Stimulated activated effector memory CD8-positive, alpha-beta T cell treated with anti-CD3 and anti-CD28 coated beads, Interleukin-12 subunit alpha, Interleukin-12 subunit beta, amount 100 ng/mL, for 72 hours (primary cell): ENCODE data around the gene PASK.
"Not testable (repeated sequence)": the region's sequence is repeated elsewhere in the genome, so short reads cannot be mapped to it uniquely, and the experiment has no call there.

Experiments
- ATAC-seq: fragments of 150-1000 bp; cut with Tn5 transposase; 2 replicates; pipeline ENCODE4 v1.10.0; 2021
- DNase-seq, 2 donors: peaks; one replicate each; pipeline ENCODE4 v3.0.0; 2021 to 2022; ENCODE audit warnings: low spot score in 2 of 2
- H3K27ac Mint-ChIP-seq: one replicate; pipeline ENCODE4 v1.8.0; 2022; ENCODE audit warnings: mild to moderate bottlenecking, mixed read lengths
- H3K36me3 Mint-ChIP-seq: one replicate; pipeline ENCODE4 v1.8.0; 2022; ENCODE audit warnings: mild to moderate bottlenecking, mixed read lengths
- H3K4me1 Mint-ChIP-seq: one replicate; pipeline ENCODE4 v1.8.0; 2022; ENCODE audit warnings: mixed read lengths
- H3K4me3 Mint-ChIP-seq: one replicate; pipeline ENCODE4 v1.8.0; 2022; ENCODE audit warnings: mild to moderate bottlenecking, mixed read lengths
- H3K9me3 Mint-ChIP-seq: one replicate; pipeline ENCODE4 v1.8.0; 2022; ENCODE audit warnings: mixed read lengths

Gene PASK

GRCh38 chr2:241148891-241149674 is at the start of gene PASK:
Gene PASK (minus strand): TSS chr2:241149472. CDS start chr2:241143032, 6,440 bp downstream.
- Mint-ChIP-seq H3K4me3 (peak within 1 kb of the TSS; percentile 99), H3K4me1 (peaks cover 50% of the 10 kb centered on the region), H3K27ac (peak within 1 kb of the TSS; percentile 95), H3K36me3 (peaks cover 37% of the 10 kb centered on the region), H3K9me3 (no peaks in the 10 kb centered on the region)
- ATAC-seq (peak; percentile 91), DNase-seq (peak; percentile 75 to 94)

DNA sequence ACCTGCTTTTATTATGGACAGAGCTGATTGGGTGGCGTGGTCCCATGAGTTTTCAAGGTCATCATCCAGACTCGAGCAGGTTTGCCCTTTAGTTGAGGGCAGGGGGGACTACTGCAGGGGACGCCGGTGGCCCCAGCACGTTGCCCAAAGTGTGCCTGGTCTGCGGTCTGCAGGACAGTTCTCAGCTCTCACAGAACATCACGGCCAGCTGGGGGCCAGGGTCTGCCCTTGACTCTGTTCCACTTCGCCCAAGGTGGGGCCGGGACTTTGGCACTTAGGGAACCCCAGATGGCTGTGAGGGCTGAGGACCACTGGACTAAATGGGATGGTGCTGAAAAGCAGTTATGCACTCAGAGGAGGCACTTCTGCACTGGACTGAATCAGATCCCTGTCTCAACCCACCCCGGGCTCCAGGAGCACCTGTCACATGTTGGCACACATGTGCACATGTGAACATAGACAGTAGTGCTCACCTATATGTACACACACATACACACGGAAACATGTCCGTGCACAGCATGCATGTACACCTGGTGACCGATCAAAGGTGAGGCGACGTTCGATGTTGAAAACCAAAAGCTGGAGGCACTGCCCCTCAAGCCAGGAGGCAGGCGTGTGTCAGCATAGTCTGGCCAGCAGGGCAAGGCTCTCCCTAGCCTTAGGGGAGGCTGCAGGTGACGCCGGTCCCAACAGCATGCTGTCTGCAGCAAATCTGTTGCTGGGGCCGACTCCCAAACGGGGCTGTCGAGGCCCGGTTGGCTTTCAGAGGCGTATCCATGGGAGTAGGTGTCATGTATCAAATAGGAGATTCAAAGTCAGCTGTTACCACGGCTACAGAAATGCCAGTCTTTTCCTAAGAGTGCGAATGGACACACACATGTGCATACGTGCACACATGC is 49.4 kb upstream of the PASK start:
- Mint-ChIP-seq H3K4me3 (no peak overlapping the region), H3K4me1 (no peaks in the 10 kb centered on the region), H3K36me3 (no peaks in the 10 kb centered on the region), H3K9me3 (no peaks in the 10 kb centered on the region), H3K27ac (no peak overlapping the region)
- DNase-seq (no peak), ATAC-seq (no peak)

- ATAC-seq (no peak), DNase-seq (no peak)
- Mint-ChIP-seq H3K27ac (no peak overlapping the region), H3K4me1 (no peaks in the 10 kb centered on the region), H3K36me3 (no peaks in the 10 kb centered on the region), H3K4me3 (no peak overlapping the region), H3K9me3 (no peaks in the 10 kb centered on the region)
Observed at GRCh38 chr2:241197947-241198346, 48.7 kb upstream of the PASK start.

DNA sequence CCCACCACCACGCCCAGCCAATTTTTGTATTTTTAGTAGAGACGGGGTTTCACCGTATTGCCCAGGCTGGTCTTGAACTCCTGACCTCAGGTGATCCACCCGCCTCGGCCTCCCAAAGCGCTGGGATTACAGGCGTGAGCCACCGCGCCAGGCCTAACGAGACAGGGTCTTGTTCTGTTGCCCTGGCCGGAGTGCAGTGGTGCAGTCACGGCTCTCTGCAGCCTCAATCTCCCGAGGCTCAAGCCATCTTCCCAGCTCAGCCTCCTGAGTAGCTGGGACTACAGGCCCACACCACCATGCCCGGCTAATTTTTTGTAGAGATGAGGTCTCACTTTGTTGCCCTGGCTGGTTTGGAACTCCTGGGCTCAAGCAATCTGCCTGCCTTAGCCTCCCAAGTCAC is 48.0 kb upstream of the PASK start:
- H3K36me3 Mint-ChIP-seq, H3K27ac Mint-ChIP-seq, DNase-seq, H3K4me3 Mint-ChIP-seq, H3K9me3 Mint-ChIP-seq, H3K4me1 Mint-ChIP-seq, ATAC-seq: not testable (repeated sequence)

- no peak overlapping the region for H3K27ac Mint-ChIP-seq
- DNase-seq, result no peak
- H3K4me1 Mint-ChIP-seq, result no peaks in the 10 kb centered on the region
- no peak overlapping the region for H3K4me3 Mint-ChIP-seq
- no peaks in the 10 kb centered on the region for H3K9me3 Mint-ChIP-seq
- H3K36me3 Mint-ChIP-seq, result no peaks in the 10 kb centered on the region
- ATAC-seq, result no peak
Observed at GRCh38 chr2:241195506-241196130, 46.3 kb upstream of the PASK start.

- no peaks in the 10 kb centered on the region for H3K4me1 Mint-ChIP-seq
- DNase-seq, result no peak
- H3K36me3 Mint-ChIP-seq, result no peaks in the 10 kb centered on the region
- ATAC-seq, result no peak
- H3K27ac Mint-ChIP-seq, result no peak overlapping the region
- no peak overlapping the region for H3K4me3 Mint-ChIP-seq
- H3K9me3 Mint-ChIP-seq, result no peaks in the 10 kb centered on the region
Observed at GRCh38 chr2:241194811-241195210, 45.5 kb upstream of the PASK start.

- DNase-seq (no peak), ATAC-seq (no peak)
- H3K4me1 Mint-ChIP-seq, result no peaks in the 10 kb centered on the region
- H3K9me3 Mint-ChIP-seq, result no peaks in the 10 kb centered on the region
- no peak overlapping the region for H3K4me3 Mint-ChIP-seq
- no peaks in the 10 kb centered on the region for H3K36me3 Mint-ChIP-seq
- H3K27ac Mint-ChIP-seq, result no peak overlapping the region
Observed at GRCh38 chr2:241193271-241193670, 44.0 kb upstream of the PASK start.

DNA sequence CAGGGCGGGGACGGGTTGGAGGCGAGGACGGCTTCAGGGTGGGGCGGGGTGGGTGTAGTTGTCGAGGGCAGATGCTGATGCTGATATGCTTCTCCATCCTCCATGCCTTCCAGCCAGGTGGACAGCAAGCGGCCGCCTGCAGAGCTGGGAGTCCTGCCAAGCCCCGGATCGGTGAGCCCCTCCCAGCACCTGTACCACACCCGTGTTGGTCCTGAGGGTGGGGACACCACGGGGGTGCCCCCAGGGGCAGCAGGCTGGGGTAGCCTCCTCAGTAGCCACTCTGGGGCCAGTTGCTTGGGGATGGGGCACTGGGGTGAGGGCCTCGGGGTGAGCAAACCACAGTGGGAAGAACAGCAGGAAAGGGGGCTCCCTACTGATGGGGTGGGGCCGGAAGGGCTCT is 41.8 kb upstream of the PASK start:
- no peak for DNase-seq
- Mint-ChIP-seq H3K9me3 (no peaks in the 10 kb centered on the region), H3K27ac (no peak overlapping the region), H3K4me1 (no peaks in the 10 kb centered on the region), H3K36me3 (no peaks in the 10 kb centered on the region), H3K4me3 (no peak overlapping the region)
- no peak for ATAC-seq

GRCh38 chr2:241190291-241190981 is 41.2 kb upstream of the PASK start:
- DNase-seq (no peak), ATAC-seq (peak; percentile 27)
- Mint-ChIP-seq H3K27ac (peak overlapping the region; percentile 40), H3K9me3 (no peaks in the 10 kb centered on the region), H3K4me3 (no peak overlapping the region), H3K36me3 (no peaks in the 10 kb centered on the region), H3K4me1 (no peaks in the 10 kb centered on the region)

DNA sequence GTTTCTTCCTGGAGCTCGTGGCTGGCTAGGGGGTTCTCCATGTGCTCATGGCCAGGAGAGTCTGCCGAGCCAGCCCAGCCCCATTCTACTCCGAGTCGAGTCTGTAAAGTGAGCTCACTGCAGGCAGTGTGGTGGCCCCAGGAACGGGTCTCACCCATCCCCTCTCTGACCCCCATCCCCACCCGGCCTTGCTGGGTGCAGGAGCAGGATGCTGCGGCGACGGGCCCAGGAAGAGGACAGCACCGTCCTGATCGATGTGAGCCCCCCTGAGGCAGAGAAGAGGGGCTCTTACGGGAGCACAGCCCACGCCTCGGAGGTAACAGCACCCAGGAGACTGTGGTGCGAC is 40.6 kb upstream of the PASK start:
- ATAC-seq (peak; percentile 8), DNase-seq (no peak)
- no peak overlapping the region for H3K4me3 Mint-ChIP-seq
- no peaks in the 10 kb centered on the region for H3K36me3 Mint-ChIP-seq
- H3K4me1 Mint-ChIP-seq, result no peaks in the 10 kb centered on the region
- H3K27ac Mint-ChIP-seq, result peak overlapping the region; percentile 40
- H3K9me3 Mint-ChIP-seq, result no peaks in the 10 kb centered on the region

DNA sequence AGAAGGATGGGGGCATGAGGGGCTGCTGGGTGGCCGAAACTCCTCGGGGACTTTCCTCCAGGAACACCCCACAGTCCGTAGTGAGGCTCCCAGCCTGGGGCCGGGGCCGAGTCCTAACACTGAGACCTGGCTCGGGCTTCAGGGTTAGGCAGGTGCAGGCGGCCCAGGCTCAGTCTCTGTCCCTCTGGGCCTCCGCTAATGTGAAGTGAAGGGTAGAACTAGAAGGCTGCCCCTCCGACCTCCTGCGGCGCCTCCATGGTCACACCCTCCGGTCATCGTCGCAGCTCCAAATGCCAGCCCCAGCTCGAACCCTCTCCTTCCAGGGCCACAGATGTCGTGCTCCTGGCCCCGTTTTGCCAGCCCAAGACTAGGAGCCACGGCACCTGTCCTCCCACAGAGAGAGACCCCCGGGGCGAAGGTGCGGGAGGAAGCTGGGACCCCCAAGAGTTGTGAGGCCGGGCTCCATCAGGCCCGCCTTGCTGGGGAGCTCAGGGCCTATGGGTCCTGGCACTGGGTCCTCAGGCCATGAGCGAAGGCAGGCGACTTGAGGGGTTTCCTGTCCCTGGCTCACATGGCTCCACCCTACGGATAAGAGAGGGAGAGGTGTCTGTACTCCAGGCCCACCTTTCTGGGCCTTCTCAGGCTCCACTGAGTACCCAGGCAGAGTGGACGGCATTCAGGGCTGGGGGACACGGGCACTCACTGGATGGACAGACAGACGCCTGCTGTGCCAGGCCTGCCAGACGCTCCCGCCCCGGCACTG is 40.0 kb upstream of the PASK start:
- Mint-ChIP-seq H3K4me3 (no peak overlapping the region), H3K27ac (no peak overlapping the region), H3K36me3 (no peaks in the 10 kb centered on the region), H3K4me1 (no peaks in the 10 kb centered on the region), H3K9me3 (no peaks in the 10 kb centered on the region)
- DNase-seq (no peak), ATAC-seq (no peak)

GRCh38 chr2:241188361-241189092 is 39.3 kb upstream of the PASK start, which contains the start of gene ANO7:
Gene ANO7 (plus strand): TSS chr2:241188677. CDS start chr2:241190064, 1,387 bp downstream.
- Mint-ChIP-seq H3K9me3 (no peaks in the 10 kb centered on the region), H3K4me1 (no peaks in the 10 kb centered on the region), H3K27ac (no peak within 1 kb of the TSS), H3K4me3 (no peak within 1 kb of the TSS), H3K36me3 (no peaks in the 10 kb centered on the region)
- ATAC-seq, result peak; percentile 14
- DNase-seq, result no peak

DNA sequence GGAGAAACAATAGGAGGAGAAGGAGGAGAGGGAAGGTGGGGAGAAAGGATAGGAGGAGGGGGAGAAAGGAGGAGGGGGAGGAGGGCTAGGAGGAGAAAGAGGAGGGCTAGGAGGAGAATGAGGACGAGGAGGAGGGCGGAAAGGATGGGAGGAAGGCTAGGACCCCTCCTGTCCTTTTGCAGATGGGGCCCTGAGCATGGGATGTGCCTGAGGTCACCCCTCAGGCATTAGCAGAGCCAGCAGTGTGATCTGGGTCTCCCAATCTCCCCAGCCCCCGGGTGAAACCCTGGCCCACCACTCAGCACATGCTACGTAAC is 38.6 kb upstream of the PASK start:
- Mint-ChIP-seq H3K9me3 (no peaks in the 10 kb centered on the region), H3K36me3 (no peaks in the 10 kb centered on the region), H3K27ac (no peak overlapping the region), H3K4me1 (no peaks in the 10 kb centered on the region), H3K4me3 (no peak overlapping the region)
- DNase-seq (no peak), ATAC-seq (no peak)
